Measurements from ENCODE around the gene NUP107.

DNA sequence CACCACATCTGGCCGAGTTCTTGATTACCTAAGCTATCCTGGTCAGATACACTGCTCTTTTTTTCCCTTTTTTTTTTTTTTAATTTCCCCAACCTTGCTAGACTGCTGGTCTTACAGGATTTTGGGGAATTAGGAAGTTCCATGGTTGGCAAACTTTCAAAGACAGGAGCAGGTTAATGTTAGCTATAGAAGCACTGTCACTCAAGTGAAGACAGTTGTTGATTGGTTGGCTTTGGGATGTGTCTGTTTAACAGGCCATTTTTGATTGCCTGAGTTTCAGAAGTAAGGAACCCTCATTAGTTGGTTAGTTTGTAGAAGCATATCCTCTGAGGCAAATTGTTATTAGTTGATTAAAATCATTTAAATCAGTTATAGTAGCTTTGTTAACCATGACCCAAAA, 39.3 kb upstream of the NUP107 start:
- TF ChIP-seq KDM5A (IDR thresholded peaks at IDR 0.05), result no peak
- no peak for TF ChIP-seq EP300 (IDR thresholded peaks at IDR 0.05)
- no peak for TF ChIP-seq HMGXB4 (CRISPR knock-in tag; IDR thresholded peaks at IDR 0.05; ENCODE audit: borderline replicate concordance)
- no peak for TF ChIP-seq CTCF (IDR thresholded peaks at IDR 0.05)
- no peak for TF ChIP-seq CBX2 (IDR thresholded peaks at IDR 0.05; ENCODE audit: borderline replicate concordance, low read depth)
- TF ChIP-seq, protein P1, sequence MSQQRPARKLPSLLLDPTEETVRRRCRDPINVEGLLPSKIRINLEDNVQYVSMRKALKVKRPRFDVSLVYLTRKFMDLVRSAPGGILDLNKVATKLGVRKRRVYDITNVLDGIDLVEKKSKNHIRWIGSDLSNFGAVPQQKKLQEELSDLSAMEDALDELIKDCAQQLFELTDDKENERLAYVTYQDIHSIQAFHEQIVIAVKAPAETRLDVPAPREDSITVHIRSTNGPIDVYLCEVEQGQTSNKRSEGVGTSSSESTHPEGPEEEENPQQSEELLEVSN (IDR thresholded peaks at IDR 0.05; ENCODE audit: borderline replicate concordance, low read depth), result no peak
- no peak for TF ChIP-seq CEBPB (IDR thresholded peaks at IDR 0.05)
- TF ChIP-seq JUNB (IDR thresholded peaks at IDR 0.05), result no peak
- TF ChIP-seq RCOR1 (IDR thresholded peaks at IDR 0.05; ENCODE audit: low read depth, low read length), result no peak
